Natural killer cell (primary cell): ENCODE measurements around the gene SPATS2L. TPM values are rescaled to one million over a fixed set of nuclear protein-coding genes. Genes with fewer than 3 reads are reported as not detected.

Experiments used
- ATAC-seq, 3 donors: fragments of 150-1000 bp in 2 of 3; fragments of 200-7000 bp in 1 of 3; cut with Tn5 transposase; 1 replicate in 1 of 3; 2 replicates in 2 of 3; pipeline ENCODE4 v1.10.0; 2021; ENCODE audit warnings: mild to moderate bottlenecking in 2 of 3, moderate library complexity in 2 of 3
- DNase-seq, 2 donors: peaks; one replicate each; pipeline versions ENCODE4 v3.0.0 to v3.0.0-alpha.2; 2013 to 2021; ENCODE audit warnings: mixed read lengths in 1 of 2
- H3K27ac ChIP-seq: one replicate; pipeline ENCODE4 v1.5.1; 2013; ENCODE audit warnings: mild to moderate bottlenecking, low read length
- H3K27me3 ChIP-seq: one replicate; pipeline ENCODE4 v1.6.1; 2013; ENCODE audit warnings: low read length; ENCODE audit not compliant: control insufficient read depth, insufficient read depth
- H3K36me3 ChIP-seq: one replicate; pipeline ENCODE4 v1.6.1; 2013; ENCODE audit warnings: low read length; ENCODE audit not compliant: control insufficient read depth, insufficient read depth
- H3K4me1 ChIP-seq: one replicate; pipeline ENCODE4 v1.6.1; 2013; ENCODE audit warnings: low read length; ENCODE audit not compliant: control insufficient read depth, insufficient read depth
- H3K4me3 ChIP-seq: one replicate; pipeline ENCODE4 v1.5.1; 2013; ENCODE audit warnings: low read length
- H3K9me3 ChIP-seq: one replicate; pipeline ENCODE4 v1.6.1; 2013; ENCODE audit warnings: low read length; ENCODE audit not compliant: control insufficient read depth, insufficient read depth
- H3K27ac Mint-ChIP-seq, 2 donors: one replicate each; pipeline ENCODE4 v1.8.0; 2022; ENCODE audit warnings: mild to moderate bottlenecking in 2 of 2, mixed read lengths in 2 of 2, moderate library complexity in 1 of 2
- H3K27me3 Mint-ChIP-seq, 2 donors: one replicate each; pipeline ENCODE4 v1.8.0; 2022; ENCODE audit warnings: low read depth in 2 of 2, mixed read lengths in 2 of 2
- H3K36me3 Mint-ChIP-seq: one replicate; pipeline ENCODE4 v1.8.0; 2022; ENCODE audit warnings: mixed read lengths
- H3K4me1 Mint-ChIP-seq, 2 donors: one replicate each; pipeline ENCODE4 v1.8.0; 2022; ENCODE audit warnings: mixed read lengths in 2 of 2
- H3K4me3 Mint-ChIP-seq: one replicate; pipeline ENCODE4 v1.8.0; 2022; ENCODE audit warnings: mild to moderate bottlenecking, moderate library complexity, mixed read lengths
- H3K9me3 Mint-ChIP-seq, 2 donors: one replicate each; pipeline ENCODE4 v1.8.0; 2022; ENCODE audit warnings: mixed read lengths in 2 of 2
- WGBS: methylation state at CpG from one replicate; pipeline ENCODE4 v1.1.7; 2013; ENCODE audit warnings: missing lambda C conversion rate; ENCODE audit not compliant: insufficient coverage; 5-methylcytosine and 5-hydroxymethylcytosine counted together
- intact Hi-C: fragments of 100-400 bp; cut with micrococcal nuclease; formaldehyde crosslinking; loops from one replicate; pipeline ENCODE4 v1.14.2; 2022
- total RNA-seq, 4 donors: library from RNA; stranded (reverse); fragments of 120-200 nt in 1 of 4; gene quantifications; one replicate each; pipeline versions ENCODE4 v1.2.3 to v1.2.4, GENCODE V29; 2013 to 2022
- TF ChIP-seq, protein P1 (sequence below): fragments of 200-600 bp; IDR thresholded peaks from one replicate; pipeline ENCODE4 v1.8.0; 2022; ENCODE audit warnings: antibody characterized with exemption

SPATS2L gene
- total RNA-seq, 3 donors from 2014 or later (not counting 1 experiment from before 2014, with no cell fraction given): 3.8 to 10.9 (median 4.4) TPM

DNA sequence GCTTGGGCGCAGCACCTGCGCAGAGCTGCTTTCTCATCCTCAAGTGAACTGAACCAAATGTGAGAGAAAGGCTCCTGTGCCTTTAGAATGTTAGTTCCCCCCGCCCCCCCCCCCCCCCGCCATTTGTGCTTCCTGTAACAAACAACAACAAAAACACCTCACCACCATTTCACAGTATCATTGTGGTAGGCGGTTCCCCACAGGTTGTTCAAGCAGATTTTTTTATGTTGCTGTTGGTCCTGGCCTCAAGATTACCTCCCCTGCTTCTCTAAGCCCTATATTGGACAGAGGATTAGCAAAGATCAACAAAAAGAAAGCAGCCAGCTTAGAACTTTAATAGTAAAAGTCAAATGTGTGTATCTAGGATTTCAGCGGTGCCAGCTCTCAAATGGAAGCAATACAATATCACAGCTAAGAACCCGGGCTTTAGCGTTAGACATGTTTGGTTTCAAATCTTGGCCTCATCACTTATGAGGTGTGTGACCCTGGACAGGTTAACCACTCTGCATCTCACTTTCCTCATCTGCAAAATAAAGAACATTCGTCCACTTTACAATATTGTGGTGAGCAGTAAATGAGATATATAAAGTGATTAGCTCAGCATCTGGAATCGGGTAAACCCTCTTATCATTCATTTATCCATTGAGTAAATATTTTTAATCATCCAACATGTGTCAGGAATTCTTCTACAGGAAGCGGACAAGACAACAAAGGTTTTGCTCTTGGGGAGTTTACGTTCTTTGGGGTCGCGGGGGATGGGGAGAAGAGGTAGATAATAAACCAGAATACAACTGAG is 118.7 kb downstream of the SPATS2L start:
- Histone ChIP-seq H3K9me3 (no peaks in the 10 kb centered on the region), H3K4me3 (no peak overlapping the region), H3K4me1 (no peaks in the 10 kb centered on the region), H3K36me3 (no peaks in the 10 kb centered on the region), H3K27ac (no peak overlapping the region), H3K27me3 (no peaks in the 10 kb centered on the region)
- Mint-ChIP-seq H3K4me1 (no peaks in the 10 kb centered on the region), H3K4me3 (no peak overlapping the region), H3K36me3 (no peaks in the 10 kb centered on the region), H3K27me3 (no peaks in the 10 kb centered on the region), H3K9me3 (no peaks in the 10 kb centered on the region), H3K27ac (no peak overlapping the region)
- ATAC-seq: no peak
- TF ChIP-seq, protein P1, sequence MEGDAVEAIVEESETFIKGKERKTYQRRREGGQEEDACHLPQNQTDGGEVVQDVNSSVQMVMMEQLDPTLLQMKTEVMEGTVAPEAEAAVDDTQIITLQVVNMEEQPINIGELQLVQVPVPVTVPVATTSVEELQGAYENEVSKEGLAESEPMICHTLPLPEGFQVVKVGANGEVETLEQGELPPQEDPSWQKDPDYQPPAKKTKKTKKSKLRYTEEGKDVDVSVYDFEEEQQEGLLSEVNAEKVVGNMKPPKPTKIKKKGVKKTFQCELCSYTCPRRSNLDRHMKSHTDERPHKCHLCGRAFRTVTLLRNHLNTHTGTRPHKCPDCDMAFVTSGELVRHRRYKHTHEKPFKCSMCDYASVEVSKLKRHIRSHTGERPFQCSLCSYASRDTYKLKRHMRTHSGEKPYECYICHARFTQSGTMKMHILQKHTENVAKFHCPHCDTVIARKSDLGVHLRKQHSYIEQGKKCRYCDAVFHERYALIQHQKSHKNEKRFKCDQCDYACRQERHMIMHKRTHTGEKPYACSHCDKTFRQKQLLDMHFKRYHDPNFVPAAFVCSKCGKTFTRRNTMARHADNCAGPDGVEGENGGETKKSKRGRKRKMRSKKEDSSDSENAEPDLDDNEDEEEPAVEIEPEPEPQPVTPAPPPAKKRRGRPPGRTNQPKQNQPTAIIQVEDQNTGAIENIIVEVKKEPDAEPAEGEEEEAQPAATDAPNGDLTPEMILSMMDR: no peak
- DNase-seq: peak in 1 of 2 donors; percentile 11
- intact Hi-C loops: no loop called here
- WGBS: 93% methylated on average over 9 of the region's 14 CpGs

DNA sequence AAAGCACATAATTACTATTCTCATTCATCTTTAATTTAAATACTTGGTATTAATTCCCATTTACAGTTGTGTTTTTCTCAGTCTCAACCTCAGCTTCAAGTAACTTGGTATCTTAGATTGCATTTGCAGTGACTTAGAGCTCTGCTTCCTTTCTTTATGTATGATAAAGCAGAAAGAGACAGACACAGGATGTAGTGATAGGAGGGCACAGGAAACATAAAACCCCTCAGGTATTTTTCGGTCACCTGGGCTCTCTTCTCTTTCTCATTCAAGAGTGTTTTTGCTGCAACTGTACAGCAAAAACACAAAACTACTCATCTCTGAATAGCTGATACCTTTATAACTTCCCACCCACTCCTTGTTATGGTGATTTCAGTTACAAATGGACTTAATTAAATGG is 120.3 kb downstream of the SPATS2L start:
- DNase-seq (peak in 1 of 2 donors; percentile 8), ATAC-seq (no peak)
- intact Hi-C loops: no loop called here
- Histone ChIP-seq H3K27ac (no peak overlapping the region), H3K9me3 (no peaks in the 10 kb centered on the region), H3K36me3 (no peaks in the 10 kb centered on the region), H3K27me3 (no peaks in the 10 kb centered on the region), H3K4me3 (no peak overlapping the region), H3K4me1 (no peaks in the 10 kb centered on the region)
- H3K27ac Mint-ChIP-seq: no peak overlapping the region
- H3K27me3 Mint-ChIP-seq: no peaks in the 10 kb centered on the region
- no peaks in the 10 kb centered on the region for H3K36me3 Mint-ChIP-seq
- TF ChIP-seq, protein P1: no peak
- 20% methylated on average over 1 of the region's 1 CpG for WGBS
- H3K4me3 Mint-ChIP-seq: no peak overlapping the region
- no peaks in the 10 kb centered on the region for H3K9me3 Mint-ChIP-seq
- no peaks in the 10 kb centered on the region for H3K4me1 Mint-ChIP-seq

- Mint-ChIP-seq H3K27me3 (no peaks in the 10 kb centered on the region), H3K9me3 (no peaks in the 10 kb centered on the region), H3K36me3 (no peaks in the 10 kb centered on the region), H3K4me1 (no peaks in the 10 kb centered on the region), H3K4me3 (no peak overlapping the region), H3K27ac (no peak overlapping the region)
- intact Hi-C loops: no loop called here
- no peaks in the 10 kb centered on the region for H3K36me3 ChIP-seq
- H3K27ac ChIP-seq: no peak overlapping the region
- TF ChIP-seq, protein P1: no peak
- H3K27me3 ChIP-seq: no peaks in the 10 kb centered on the region
- no peak for DNase-seq
- no peaks in the 10 kb centered on the region for H3K9me3 ChIP-seq
- no peak for ATAC-seq
- 86% methylated on average over 4 of the region's 6 CpGs for WGBS
- no peaks in the 10 kb centered on the region for H3K4me1 ChIP-seq
- no peak overlapping the region for H3K4me3 ChIP-seq
These were observed 122.6 kb downstream of the SPATS2L start for GRCh38 chr2:200428961-200429665.
